Spleen (tissue), 7 donors: ENCODE results near the gene UQCC2.

Experiments
- CTCF ChIP-seq, 11 experiments: fragments of 200-600 bp in 7 of 11; fragments of 450-650 bp in 4 of 11; sonication (generic) in 4 of 11; IDR thresholded peaks in 8 of 11; conservative IDR thresholded peaks in 3 of 11; 1 replicate in 7 of 11; 2 replicates in 4 of 11; pipeline versions ENCODE4 v1.4.0 to v1.8.0; 2016 to 2021; ENCODE audit warnings: antibody characterized with exemption in 11 of 11, inconsistent platforms in 4 of 11, mild to moderate bottlenecking in 1 of 11
- POLR2AphosphoS5 ChIP-seq, 3 donors: sonication (generic); formaldehyde crosslinking; IDR thresholded peaks; one replicate each; pipeline ENCODE4 v1.5.1; 2017; ENCODE audit warnings: antibody characterized with exemption in 3 of 3
- donor health status: DM: no; HTN: no; CAD: no; lungs with moderate emphysema.
- donor health status: DM: no; HTN: no; CAD: no.
- donor health status: DM: no; HTN: no; CAD: no.

- TF ChIP-seq CTCF (IDR thresholded peaks at IDR 0.05 in 8 of 11, conservative IDR thresholded peaks at IDR 0.05 in 3 of 11) (no peak), POLR2AphosphoS5 (IDR thresholded peaks at IDR 0.05) (peak; percentile 17 to 34 (median 20))
Observed at GRCh38 chr6:33728438-33728837, 16.9 kb upstream of the UQCC2 start.
